Endothelial cell of umbilical vein (primary cell): ENCODE results near the gene CDHR5. TPM values are rescaled to one million over a fixed set of nuclear protein-coding genes. Genes with fewer than 3 reads are reported as not detected.

ENCODE experiments used
- BruUV-seq: library from RNA; stranded (reverse); fragments of 400-500 nt; replicated peaks from 2 replicates; lab custom pipeline; 2021; lab: Mats Ljungman, UMichigan
- CTCF ChIA-PET: fragments of 300-600, 350-600 bp; sonication (Branson Sonifier 250); formaldehyde crosslinking; loops from one replicate; lab custom pipeline; 2021; ENCODE audit warnings: antibody characterized with exemption, inconsistent platforms; lab: Charles Lee
- POLR2A ChIA-PET: fragments of 300-600, 350-600 bp; sonication (Branson Sonifier 250); formaldehyde crosslinking; loops from one replicate; lab custom pipeline; 2021; ENCODE audit warnings: antibody characterized with exemption, inconsistent platforms; lab: Charles Lee
- DNase-seq: peaks from one replicate; pipeline ENCODE4 v3.0.0-alpha.2; 2011; ENCODE audit warnings: low read depth, low spot score
- FAIRE-seq: peaks from 2 replicates; lab custom pipeline; 2011; peaks lifted over from hg19 to GRCh38; lab: Jason Lieb, UNC
- H2AFZ ChIP-seq: 2 replicates; pipeline ENCODE4 v1.6.0; 2012; ENCODE audit warnings: low read depth, low read length, control low read depth, inconsistent platforms
- H3K27ac ChIP-seq: 2 replicates; pipeline ENCODE4 v1.5.1; 2011; ENCODE audit warnings: low read depth, mild to moderate bottlenecking, control low read depth, low read length, moderate library complexity; ENCODE audit not compliant: insufficient read depth
- H3K27me3 ChIP-seq, 2 experiments: 2 replicates each; pipeline versions ENCODE4 v1.6.0 to v1.6.1; 2011; ENCODE audit warnings: low read length in 2 of 2, mixed read lengths in 1 of 2; ENCODE audit not compliant: control insufficient read depth in 2 of 2, insufficient read depth in 2 of 2
- H3K36me3 ChIP-seq, 2 experiments: 2 replicates in 1 of 2; 3 replicates in 1 of 2; pipeline ENCODE4 v1.5.1; 2011; ENCODE audit warnings: low read length in 2 of 2, mild to moderate bottlenecking in 1 of 2, moderate library complexity in 1 of 2; ENCODE audit not compliant: control insufficient read depth in 2 of 2, insufficient read depth in 2 of 2; ENCODE audit errors: extremely low read depth in 1 of 2
- H3K4me1 ChIP-seq: 3 replicates; pipeline ENCODE4 v1.5.1; 2011; ENCODE audit warnings: mild to moderate bottlenecking, low read length; ENCODE audit not compliant: control insufficient read depth, insufficient read depth; ENCODE audit errors: extremely low read depth
- H3K4me2 ChIP-seq: 2 replicates; pipeline ENCODE4 v1.6.1; 2011; ENCODE audit warnings: low read length, control low read depth, mixed read lengths; ENCODE audit not compliant: insufficient read depth
- H3K4me3 ChIP-seq, 3 experiments: fragments of 200-600 bp in 1 of 3; sonication (generic), shearing (Covaris generic) in 1 of 3; replicated peaks in 1 of 3; 2 replicates each; pipeline ENCODE4 v1.5.1; 2011 to 2016; ENCODE audit warnings: control low read depth in 3 of 3, low read length in 3 of 3, mild to moderate bottlenecking in 2 of 3, inconsistent platforms in 1 of 3, low read depth in 1 of 3, moderate library complexity in 1 of 3; ENCODE audit not compliant: insufficient read depth in 1 of 3
- H3K79me2 ChIP-seq: 2 replicates; pipeline ENCODE4 v1.6.0; 2012; ENCODE audit warnings: low read length, inconsistent platforms; ENCODE audit not compliant: control insufficient read depth, insufficient read depth
- H3K9ac ChIP-seq: replicated peaks from 2 replicates; pipeline ENCODE3; 2011; ENCODE audit warnings: low read length, control low read depth; ENCODE audit not compliant: insufficient read depth; ENCODE audit errors: extremely low read depth
- H3K9me1 ChIP-seq: replicated peaks from 3 replicates; pipeline ENCODE4 v1.6.0; 2011; ENCODE audit warnings: mild to moderate bottlenecking, low read length; ENCODE audit not compliant: control insufficient read depth, insufficient read depth; ENCODE audit errors: extremely low read depth
- H3K9me3 ChIP-seq: replicated peaks from 2 replicates; pipeline ENCODE4 v1.5.1; 2012; ENCODE audit warnings: low read length, inconsistent platforms; ENCODE audit not compliant: control insufficient read depth, insufficient read depth
- H4K20me1 ChIP-seq: replicated peaks from 2 replicates; pipeline ENCODE3; 2011; ENCODE audit warnings: mild to moderate bottlenecking, low read length; ENCODE audit not compliant: control insufficient read depth, insufficient read depth; ENCODE audit errors: extremely low read depth
- EZH2 ChIP-seq: IDR thresholded peaks from 2 replicates; pipeline ENCODE4 v1.6.1; 2012; ENCODE audit warnings: borderline replicate concordance, low read depth, mild to moderate bottlenecking, moderate library complexity, low read length, inconsistent platforms; ENCODE audit not compliant: severe bottlenecking
- FOS ChIP-seq: IDR thresholded peaks from 2 replicates; pipeline ENCODE4 v1.6.1; 2011; ENCODE audit warnings: mild to moderate bottlenecking, low read length, moderate library complexity, borderline replicate concordance; ENCODE audit not compliant: insufficient read depth
- GATA2 ChIP-seq: IDR thresholded peaks from 2 replicates; pipeline ENCODE4 v1.7.0; 2011; ENCODE audit warnings: low read depth, mild to moderate bottlenecking, moderate library complexity, mixed read lengths, low read length; ENCODE audit not compliant: insufficient read length, insufficient read depth
- JUN ChIP-seq: IDR thresholded peaks from 2 replicates; pipeline ENCODE4 v1.6.1; 2011; ENCODE audit warnings: borderline replicate concordance, low read depth; ENCODE audit not compliant: insufficient read length, insufficient read depth
- MYC ChIP-seq: IDR thresholded peaks from one replicate; pipeline ENCODE4 v1.6.1; 2011; ENCODE audit warnings: mild to moderate bottlenecking, low read depth, low read length
- POLR2A ChIP-seq: IDR thresholded peaks from 2 replicates; pipeline ENCODE4 v1.6.1; 2012; ENCODE audit warnings: low read depth, mild to moderate bottlenecking, control low read depth, low read length
- dilution Hi-C: fragments of 300-500 bp; cut with MboI; formaldehyde crosslinking; loops from one replicate; pipeline ENCODE4 v1.15.0; 2019; ENCODE audit warnings: low sequenced_read_pairs; ENCODE audit not compliant: extremely low pct_ligation_motif_present
- intact Hi-C: fragments of 100-400 bp; cut with micrococcal nuclease; formaldehyde crosslinking; loops from one replicate; pipeline ENCODE4 v1.10.0; 2022
- polyA plus RNA-seq, 4 experiments: library from polyadenylated mRNA; depleted of rRNA in 3 of 4; stranded (reverse) in 3 of 4; unstranded in 1 of 4; fragments of >200 nt; gene quantifications; 2 replicates each; pipeline versions ENCODE4 v1.2.1 to v1.2.3, GENCODE V29; 2011 to 2012; ENCODE audit warnings: missing spikeins in 1 of 4
- total RNA-seq: library from RNA; stranded (reverse); gene quantifications from 2 replicates; pipeline ENCODE4 v1.2.3, GENCODE V29; 2021
- TF ChIP-seq, protein P1 (sequence below): IDR thresholded peaks from 2 replicates; pipeline ENCODE4 v1.6.1; 2011; ENCODE audit not compliant: insufficient read depth, insufficient read length
- TF ChIP-seq, protein P2 (sequence below), 2 donors: IDR thresholded peaks; 1 replicate in 1 of 2; 2 replicates in 1 of 2; pipeline ENCODE4 v1.5.1; 2011; ENCODE audit warnings: low read length in 2 of 2, mild to moderate bottlenecking in 2 of 2, moderate library complexity in 2 of 2, control low read depth in 1 of 2, inconsistent platforms in 1 of 2, low read depth in 1 of 2; ENCODE audit not compliant: insufficient read depth in 1 of 2; ENCODE audit errors: extremely low read depth in 1 of 2

Gene CDHR5
- total and polyA plus RNA-seq, 2 donors (not counting 3 experiments of a cell fraction or from before 2014, with no cell fraction given): not detected

DNA sequence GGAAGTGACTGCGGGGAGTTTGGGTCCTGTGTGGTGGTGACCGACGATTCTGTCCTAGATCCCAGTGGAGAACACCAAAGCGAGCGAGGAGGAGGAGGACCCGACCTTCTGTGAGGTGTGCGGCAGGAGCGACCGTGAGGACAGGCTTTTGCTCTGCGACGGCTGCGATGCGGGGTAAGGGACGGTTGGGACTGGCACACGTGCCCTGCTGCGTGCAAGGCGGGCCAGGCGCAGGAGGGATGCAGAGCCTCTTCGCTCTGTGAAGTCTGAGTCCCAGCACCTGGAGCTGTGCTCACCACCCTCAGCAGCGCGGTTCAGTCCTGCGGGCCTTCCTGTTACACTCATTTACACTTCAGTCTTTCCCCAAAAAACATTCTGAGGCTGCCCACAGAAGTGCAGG, 32.3 kb downstream of the CDHR5 start:
- dilution Hi-C loops (no loop called here), intact Hi-C loops (no loop called here)
- CTCF ChIA-PET: no interaction called here
- H2AFZ ChIP-seq: no peak overlapping the region
- no peak overlapping the region for H3K4me2 ChIP-seq
- TF ChIP-seq GATA2: no peak
- TF ChIP-seq JUN: no peak
- TF ChIP-seq FOS: no peak
- TF ChIP-seq, protein P1, sequence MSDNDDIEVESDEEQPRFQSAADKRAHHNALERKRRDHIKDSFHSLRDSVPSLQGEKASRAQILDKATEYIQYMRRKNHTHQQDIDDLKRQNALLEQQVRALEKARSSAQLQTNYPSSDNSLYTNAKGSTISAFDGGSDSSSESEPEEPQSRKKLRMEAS: no peak
- TF ChIP-seq POLR2A: no peak
- no peak for TF ChIP-seq EZH2
- TF ChIP-seq, protein P2, sequence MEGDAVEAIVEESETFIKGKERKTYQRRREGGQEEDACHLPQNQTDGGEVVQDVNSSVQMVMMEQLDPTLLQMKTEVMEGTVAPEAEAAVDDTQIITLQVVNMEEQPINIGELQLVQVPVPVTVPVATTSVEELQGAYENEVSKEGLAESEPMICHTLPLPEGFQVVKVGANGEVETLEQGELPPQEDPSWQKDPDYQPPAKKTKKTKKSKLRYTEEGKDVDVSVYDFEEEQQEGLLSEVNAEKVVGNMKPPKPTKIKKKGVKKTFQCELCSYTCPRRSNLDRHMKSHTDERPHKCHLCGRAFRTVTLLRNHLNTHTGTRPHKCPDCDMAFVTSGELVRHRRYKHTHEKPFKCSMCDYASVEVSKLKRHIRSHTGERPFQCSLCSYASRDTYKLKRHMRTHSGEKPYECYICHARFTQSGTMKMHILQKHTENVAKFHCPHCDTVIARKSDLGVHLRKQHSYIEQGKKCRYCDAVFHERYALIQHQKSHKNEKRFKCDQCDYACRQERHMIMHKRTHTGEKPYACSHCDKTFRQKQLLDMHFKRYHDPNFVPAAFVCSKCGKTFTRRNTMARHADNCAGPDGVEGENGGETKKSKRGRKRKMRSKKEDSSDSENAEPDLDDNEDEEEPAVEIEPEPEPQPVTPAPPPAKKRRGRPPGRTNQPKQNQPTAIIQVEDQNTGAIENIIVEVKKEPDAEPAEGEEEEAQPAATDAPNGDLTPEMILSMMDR (IDR thresholded peaks at IDR 0.05; ENCODE audit: extremely low read depth in 1 of 2, insufficient read depth in 1 of 2, low read depth in 1 of 2, low read length in 2 of 2): no peak
- no peak for TF ChIP-seq MYC
- peaks cover 10% of the 10 kb centered on the region for H3K79me2 ChIP-seq
- H3K27me3 ChIP-seq: no peaks in the 10 kb centered on the region
- no peak overlapping the region for H3K27ac ChIP-seq
- H3K9ac ChIP-seq: no peak overlapping the region
- peaks cover 7% of the 10 kb centered on the region for H3K4me1 ChIP-seq
- H4K20me1 ChIP-seq: no peaks in the 10 kb centered on the region
- H3K9me3 ChIP-seq: no peaks in the 10 kb centered on the region
- no peak for DNase-seq
- H3K4me3 ChIP-seq: no peak overlapping the region
- FAIRE-seq: no peak
- no TSS peak for BruUV-seq
- no peaks in the 10 kb centered on the region for H3K9me1 ChIP-seq
- peaks cover 24 to 44% of the 10 kb centered on the region in 2 experiments for H3K36me3 ChIP-seq
- POLR2A ChIA-PET: no interaction called here
